Upper lobe of right lung (tissue), 1 donor: Measurements from ENCODE around the gene SYNDIG1. TPM values are rescaled to one million over a fixed set of nuclear protein-coding genes. Genes with fewer than 3 reads are reported as not detected.

ENCODE experiments used
- ATAC-seq: fragments of 200-7000 bp; cut with Tn5 transposase; one replicate; pipeline ENCODE4 v1.9.1; 2020; ENCODE audit warnings: mild to moderate bottlenecking, moderate library complexity
- DNase-seq: peaks from one replicate; pipeline ENCODE4 v3.0.0-alpha.2; 2020
- H3K27ac ChIP-seq: fragments of 200-600 bp; one replicate; pipeline ENCODE4 v1.8.0; 2022
- H3K27me3 ChIP-seq: fragments of 200-600 bp; one replicate; pipeline ENCODE4 v1.8.0; 2022; ENCODE audit warnings: mild to moderate bottlenecking
- H3K36me3 ChIP-seq: fragments of 200-600 bp; one replicate; pipeline ENCODE4 v1.8.0; 2022
- H3K4me1 ChIP-seq: fragments of 200-600 bp; one replicate; pipeline ENCODE4 v1.8.0; 2022
- H3K4me3 ChIP-seq: fragments of 200-600 bp; one replicate; pipeline ENCODE4 v1.8.0; 2022; ENCODE audit warnings: mild to moderate bottlenecking
- H3K9me3 ChIP-seq: fragments of 200-600 bp; one replicate; pipeline ENCODE4 v1.8.0; 2022
- CTCF ChIP-seq: fragments of 200-600 bp; IDR thresholded peaks from one replicate; pipeline ENCODE4 v1.8.0; 2022; ENCODE audit warnings: antibody characterized with exemption
- intact Hi-C: fragments of 100-400 bp; cut with DNase I; formaldehyde crosslinking; loops from one replicate; pipeline ENCODE4 v1.11.0; 2022
- total RNA-seq: library from RNA; stranded (reverse); fragmentation: NEBNext Ultra II Directional; extraction: Animal tissue kit (Norgen Biotek cat#: 25700); gene quantifications from one replicate; pipeline ENCODE4 v1.2.1, GENCODE V29; 2021
- donor health status: DM: no; HTN: yes; CAD: no; lungs with severe emphysema.

The SYNDIG1 gene
- total RNA-seq, 1 donor from 2014 or later, result not detected

GRCh38 chr20:24490598-24490997 lies 21.2 kb downstream of the SYNDIG1 start:
- Histone ChIP-seq H3K27me3 (no peaks in the 10 kb centered on the region), H3K4me1 (no peaks in the 10 kb centered on the region), H3K36me3 (no peaks in the 10 kb centered on the region), H3K4me3 (no peak overlapping the region), H3K27ac (no peak overlapping the region), H3K9me3 (no peaks in the 10 kb centered on the region)
- TF ChIP-seq CTCF, result no peak
- DNase-seq (no peak), ATAC-seq (no peak)
- intact Hi-C loops, result no loop called here

- no peak overlapping the region for H3K27ac ChIP-seq
- TF ChIP-seq CTCF, result no peak
- intact Hi-C loops, result no loop called here
- no peaks in the 10 kb centered on the region for H3K4me1 ChIP-seq
- H3K36me3 ChIP-seq, result no peaks in the 10 kb centered on the region
- DNase-seq (no peak), ATAC-seq (no peak)
- no peaks in the 10 kb centered on the region for H3K9me3 ChIP-seq
- no peak overlapping the region for H3K4me3 ChIP-seq
- H3K27me3 ChIP-seq, result no peaks in the 10 kb centered on the region
Observed at GRCh38 chr20:24491041-24491756, 21.8 kb downstream of the SYNDIG1 start.

GRCh38 chr20:24492031-24492607 lies 22.7 kb downstream of the SYNDIG1 start:
- Histone ChIP-seq H3K9me3 (no peaks in the 10 kb centered on the region), H3K4me3 (no peak overlapping the region), H3K27me3 (no peaks in the 10 kb centered on the region), H3K27ac (no peak overlapping the region), H3K36me3 (no peaks in the 10 kb centered on the region), H3K4me1 (no peaks in the 10 kb centered on the region)
- ATAC-seq (no peak), DNase-seq (no peak)
- TF ChIP-seq CTCF, result no peak
- intact Hi-C loops, result no loop called here

GRCh38 chr20:24492698-24493097 lies 23.3 kb downstream of the SYNDIG1 start:
- no peak for TF ChIP-seq CTCF
- Histone ChIP-seq H3K4me3 (no peak overlapping the region), H3K27me3 (no peaks in the 10 kb centered on the region), H3K9me3 (no peaks in the 10 kb centered on the region), H3K27ac (no peak overlapping the region), H3K4me1 (no peaks in the 10 kb centered on the region), H3K36me3 (no peaks in the 10 kb centered on the region)
- intact Hi-C loops, result no loop called here
- no peak for DNase-seq
- ATAC-seq, result no peak

GRCh38 chr20:24493181-24493580 lies 23.8 kb downstream of the SYNDIG1 start:
- Histone ChIP-seq H3K27ac (no peak overlapping the region), H3K9me3 (no peaks in the 10 kb centered on the region), H3K27me3 (no peaks in the 10 kb centered on the region), H3K4me3 (no peak overlapping the region), H3K36me3 (no peaks in the 10 kb centered on the region), H3K4me1 (no peaks in the 10 kb centered on the region)
- ATAC-seq (no peak), DNase-seq (no peak)
- intact Hi-C loops, result no loop called here
- no peak for TF ChIP-seq CTCF
